Panc1 (cell line): ENCODE measurements around the gene NCKAP5.

Experiments used
- CTCF ChIP-seq: fragments of 450-650 bp; IDR thresholded peaks from 2 replicates; pipeline ENCODE4 v1.5.1; 2017; ENCODE audit warnings: mild to moderate bottlenecking
- POLR2AphosphoS5 ChIP-seq: IDR thresholded peaks from 2 replicates; pipeline ENCODE4 v1.6.1; 2012; ENCODE audit warnings: mild to moderate bottlenecking, low read depth, low read length, moderate library complexity
- SIN3A ChIP-seq: IDR thresholded peaks from 2 replicates; pipeline ENCODE4 v1.6.1; 2012; ENCODE audit warnings: low read depth, mild to moderate bottlenecking, low read length, moderate library complexity, borderline replicate concordance; ENCODE audit not compliant: insufficient read depth
- TCF7L2 ChIP-seq: IDR thresholded peaks from 2 replicates; pipeline ENCODE4 v1.6.1; 2011; ENCODE audit warnings: mild to moderate bottlenecking, low read depth, low read length, inconsistent platforms

- TF ChIP-seq CTCF = no peak
- TF ChIP-seq POLR2AphosphoS5 = no peak
- no peak for TF ChIP-seq TCF7L2
- TF ChIP-seq SIN3A = no peak
Observed at GRCh38 chr2:132692816-132693215, 875.4 kb downstream of the NCKAP5 start.
